Measurements from ENCODE around the gene PIK3C2A. TPM values are rescaled to one million over a fixed set of nuclear protein-coding genes. Genes with fewer than 3 reads are reported as not detected.

Gene PIK3C2A
- 10 to 100 TPM; 52.8 to 89.3 (median 74.0) TPM for total RNA-seq
- polyA plus RNA-seq = 10 to 100 TPM; 11.0 to 43.6 (median 14.7) TPM
- long read RNA-seq, donor 1 = 0 reads
- long read RNA-seq, donor 2 = 0 reads
- long read RNA-seq, donor 3, partial matches to known transcripts = 0 of 1 reads
- long read RNA-seq, donor 3, other reads (novel, unspliced or antisense) = 0 of 1 reads
- long read RNA-seq, donor 4, partial matches to known transcripts = 0 of 5 reads
- long read RNA-seq, donor 4, other reads (novel, unspliced or antisense) = 5 of 5 reads
- long read RNA-seq, donor 5, full-length matches to known transcripts = 1 of 16 reads
- long read RNA-seq, donor 5, partial matches to known transcripts = 4 of 16 reads
- long read RNA-seq, donor 5, other reads (novel, unspliced or antisense) = 11 of 16 reads
- long read RNA-seq, donor 6, partial matches to known transcripts = 0 of 3 reads
- long read RNA-seq, donor 6, other reads (novel, unspliced or antisense) = 3 of 3 reads
- long read RNA-seq, donor 7 = 0 reads
- long read RNA-seq, donor 8 = 0 reads
- long read RNA-seq, donor 9 = 0 reads
- long read RNA-seq, donor 10 = 0 reads

- peak within 1 kb of the TSS; percentile 68 to 95 (median 87) for H3K4me3 ChIP-seq
- TF ChIP-seq CTCF (IDR thresholded peaks at IDR 0.05) (no peak), POLR2A (IDR thresholded peaks at IDR 0.05) (peak; percentile 90 to 98)
- peak; percentile 96 to 99 (median 98) for DNase-seq
- H3K4me1 ChIP-seq (replicated peaks in 1 of 2) = peaks cover 19 to 54% of the 10 kb centered on the region in 2 donors
- WGBS, 4 donors = 0 to 1% (median 0%) methylated on average over 4 to 72 of the region's 72 CpGs
- no peaks in the 10 kb centered on the region for H3K27me3 ChIP-seq
- H3K36me3 ChIP-seq (replicated peaks in 1 of 2) = no peaks in the 10 kb centered on the region
- H3K27ac ChIP-seq = peak within 1 kb of the TSS; percentile 87 to 99 (median 98)
- intact Hi-C loops (cut with DNase I) = loop anchor here (5.0 to 10.0 kb wide), 2 partner anchors 123 to 130 kb away; partner anchors contain the start of gene RPS13 (in 1 of the 2)
- H3K9me3 ChIP-seq (replicated peaks in 1 of 3) = no peaks in the 10 kb centered on the region
Measured at GRCh38 chr11:17207317-17208256, at the start of gene PIK3C2A. PIK3C2A (minus strand) TSS chr11:17207986; CDS start chr11:17169741, 38,245 bp downstream.

GRCh38 chr11:17257196-17257595, 49.4 kb upstream of the PIK3C2A start:
- H3K9me3 ChIP-seq (replicated peaks in 1 of 3) = no peaks in the 10 kb centered on the region
- intact Hi-C loops (cut with DNase I) = no loop called here
- H3K4me1 ChIP-seq (replicated peaks in 1 of 2) = no peaks in the 10 kb centered on the region
- no peak overlapping the region for H3K4me3 ChIP-seq
- 63 to 77% (median 70%) methylated on average over 1 of the region's 1 CpG for WGBS, 4 donors
- TF ChIP-seq CTCF (IDR thresholded peaks at IDR 0.05) = no peak
- TF ChIP-seq POLR2A (IDR thresholded peaks at IDR 0.05) = no peak
- no peaks in the 10 kb centered on the region for H3K36me3 ChIP-seq (replicated peaks in 1 of 2)
- no peak overlapping the region for H3K27ac ChIP-seq
- H3K27me3 ChIP-seq = no peaks in the 10 kb centered on the region
- DNase-seq = no peak

GRCh38 chr11:17256512-17256911, 48.7 kb upstream of the PIK3C2A start:
- Histone ChIP-seq H3K27me3 (no peaks in the 10 kb centered on the region), H3K9me3 (replicated peaks in 1 of 3) (no peaks in the 10 kb centered on the region), H3K4me1 (replicated peaks in 1 of 2) (no peaks in the 10 kb centered on the region), H3K36me3 (replicated peaks in 1 of 2) (no peaks in the 10 kb centered on the region), H3K4me3 (no peak overlapping the region), H3K27ac (no peak overlapping the region)
- intact Hi-C loops (cut with DNase I) = no loop called here
- 83 to 91% (median 89%) methylated on average over 3 of the region's 3 CpGs for WGBS, 4 donors
- DNase-seq = no peak
- TF ChIP-seq CTCF (IDR thresholded peaks at IDR 0.05) (no peak), POLR2A (IDR thresholded peaks at IDR 0.05) (no peak)

GRCh38 chr11:17252704-17253103, 44.9 kb upstream of the PIK3C2A start:
- WGBS, 4 donors = 66 to 86% (median 79%) methylated on average over 4 of the region's 4 CpGs

More at GRCh38 chr11:17252704-17253103, 44.9 kb upstream of the PIK3C2A start:
- H3K4me3 ChIP-seq = no peak overlapping the region
- no peaks in the 10 kb centered on the region for H3K36me3 ChIP-seq (replicated peaks in 1 of 2)
- H3K27me3 ChIP-seq = no peaks in the 10 kb centered on the region
- no peak for TF ChIP-seq POLR2A (IDR thresholded peaks at IDR 0.05)
- TF ChIP-seq CTCF (IDR thresholded peaks at IDR 0.05) = no peak
- intact Hi-C loops (cut with DNase I) = no loop called here
- DNase-seq = no peak
- no peak overlapping the region for H3K27ac ChIP-seq
- no peaks in the 10 kb centered on the region for H3K9me3 ChIP-seq (replicated peaks in 1 of 3)
- H3K4me1 ChIP-seq (replicated peaks in 1 of 2) = no peaks in the 10 kb centered on the region
